MCF 10A (cell line): ENCODE measurements around the gene MAGOHB. TPM values are rescaled to one million over a fixed set of nuclear protein-coding genes. Genes with fewer than 3 reads are reported as not detected.

Source experiments
- BruUV-seq: library from RNA; stranded (reverse); fragments of 400-500 nt; replicated peaks from 2 replicates; lab custom pipeline; 2021; lab: Mats Ljungman, UMichigan
- CTCF ChIA-PET: fragments of 300-600 bp; sonication (Branson Sonifier 250); formaldehyde crosslinking; extraction: SDS; loops from one replicate; lab custom pipeline; 2021; ENCODE audit warnings: antibody characterized with exemption, inconsistent platforms; lab: Yijun Ruan, JAX
- POLR2A ChIA-PET: fragments of 300-600, 350-650 bp; sonication (Branson Sonifier 250); formaldehyde crosslinking; extraction: SDS; loops from one replicate; lab custom pipeline; 2020; ENCODE audit warnings: antibody characterized with exemption, inconsistent platforms; lab: Yijun Ruan, JAX
- DNase-seq: peaks from one replicate; pipeline ENCODE4 v3.0.0-alpha.2; 2018; ENCODE audit not compliant: unreplicated experiment
- H3K27ac Mint-ChIP-seq: one replicate; pipeline ENCODE4 v1.8.0; 2022; ENCODE audit warnings: mild to moderate bottlenecking, low read depth, mixed read lengths; ENCODE audit not compliant: unreplicated experiment
- H3K27me3 Mint-ChIP-seq: one replicate; pipeline ENCODE4 v1.8.0; 2022; ENCODE audit warnings: mixed read lengths; ENCODE audit not compliant: insufficient read depth, unreplicated experiment
- H3K36me3 Mint-ChIP-seq: one replicate; pipeline ENCODE4 v1.8.0; 2022; ENCODE audit warnings: mild to moderate bottlenecking, moderate library complexity, mixed read lengths; ENCODE audit not compliant: insufficient read depth, unreplicated experiment
- H3K4me1 Mint-ChIP-seq: one replicate; pipeline ENCODE4 v1.8.0; 2022; ENCODE audit warnings: mixed read lengths; ENCODE audit not compliant: insufficient read depth, unreplicated experiment
- H3K4me3 Mint-ChIP-seq: one replicate; pipeline ENCODE4 v1.8.0; 2022; ENCODE audit warnings: mild to moderate bottlenecking, moderate library complexity, mixed read lengths; ENCODE audit not compliant: unreplicated experiment
- H3K9me3 Mint-ChIP-seq: one replicate; pipeline ENCODE4 v1.8.0; 2022; ENCODE audit warnings: mixed read lengths; ENCODE audit not compliant: unreplicated experiment
- CTCF ChIP-seq: fragments of 200-600 bp; IDR thresholded peaks from one replicate; pipeline ENCODE4 v1.8.0; 2022; ENCODE audit warnings: antibody characterized with exemption, mild to moderate bottlenecking; ENCODE audit not compliant: unreplicated experiment
- intact Hi-C: fragments of 100-400 bp; cut with micrococcal nuclease; formaldehyde crosslinking; loops from 2 replicates; pipeline ENCODE4 v1.14.1; 2022
- total RNA-seq: library from RNA; stranded (reverse); gene quantifications from 2 replicates; pipeline ENCODE4 v1.2.3, GENCODE V29; 2022

MAGOHB gene
- total RNA-seq, 1 experiment from 2014 or later, result 44.5 TPM

- H3K9me3 Mint-ChIP-seq, result no peaks in the 10 kb centered on the region
- TF ChIP-seq CTCF, result no peak
- POLR2A ChIA-PET, result interaction anchor here (0.6 to 0.7 kb wide), 2 partner anchors 92 to 229 kb away, joined by 3 read pairs; no protein-coding TSS in a partner anchor
- H3K36me3 Mint-ChIP-seq, result peaks cover 63% of the 10 kb centered on the region
- DNase-seq, result no peak
- no TSS peak for BruUV-seq
- no peaks in the 10 kb centered on the region for H3K27me3 Mint-ChIP-seq
- no peak overlapping the region for H3K27ac Mint-ChIP-seq
- intact Hi-C loops, result no loop called here
- H3K4me1 Mint-ChIP-seq, result peaks cover 19% of the 10 kb centered on the region
- CTCF ChIA-PET, result no interaction called here
- H3K4me3 Mint-ChIP-seq, result no peak overlapping the region
These were observed 3.2 kb downstream of the MAGOHB start for GRCh38 chr12:10610188-10610587.

GRCh38 chr12:10607885-10608458 lies 5.4 kb downstream of the MAGOHB start:
- Mint-ChIP-seq H3K4me3 (no peak overlapping the region), H3K4me1 (peaks cover 14% of the 10 kb centered on the region), H3K9me3 (no peaks in the 10 kb centered on the region), H3K36me3 (peaks cover 63% of the 10 kb centered on the region), H3K27me3 (no peaks in the 10 kb centered on the region), H3K27ac (no peak overlapping the region)
- peak; percentile 17 for DNase-seq
- ChIA-PET POLR2A (interaction anchor here (0.7 to 1.9 kb wide), 3 partner anchors 114 to 144 kb away, joined by 3 to 5 read pairs (median 3); no protein-coding TSS in a partner anchor), CTCF (interaction anchor here (0.6 to 2.9 kb wide), 6 partner anchors 64 to 968 kb away, joined by 3 to 11 read pairs (median 3); no protein-coding TSS in a partner anchor)
- intact Hi-C loops, result loop anchor here (2.0 kb wide), 1 partner anchor 67 kb away; the partner anchor contains the start of gene STYK1
- no TSS peak for BruUV-seq
- peak; percentile 23 for TF ChIP-seq CTCF

GRCh38 chr12:10601860-10602259 lies 11.5 kb downstream of the MAGOHB start:
- H3K9me3 Mint-ChIP-seq, result no peaks in the 10 kb centered on the region
- no peak overlapping the region for H3K27ac Mint-ChIP-seq
- no peaks in the 10 kb centered on the region for H3K4me1 Mint-ChIP-seq
- no peaks in the 10 kb centered on the region for H3K27me3 Mint-ChIP-seq
- intact Hi-C loops, result no loop called here
- DNase-seq, result no peak
- TF ChIP-seq CTCF, result no peak
- peaks cover 41% of the 10 kb centered on the region for H3K36me3 Mint-ChIP-seq
- H3K4me3 Mint-ChIP-seq, result no peak overlapping the region
- BruUV-seq, result no TSS peak
- ChIA-PET CTCF (no interaction called here), POLR2A (interaction anchor here (3.1 kb wide), 1 partner anchor 12 kb away, joined by 9 read pairs; the partner anchor contains the start of gene MAGOHB)

- H3K36me3 Mint-ChIP-seq, result peaks cover 41% of the 10 kb centered on the region
- no peak for TF ChIP-seq CTCF
- no peak overlapping the region for H3K4me3 Mint-ChIP-seq
- no peaks in the 10 kb centered on the region for H3K4me1 Mint-ChIP-seq
- no peaks in the 10 kb centered on the region for H3K9me3 Mint-ChIP-seq
- H3K27ac Mint-ChIP-seq, result no peak overlapping the region
- no peaks in the 10 kb centered on the region for H3K27me3 Mint-ChIP-seq
- ChIA-PET POLR2A (no interaction called here), CTCF (no interaction called here)
- intact Hi-C loops, result no loop called here
- no TSS peak for BruUV-seq
- no peak for DNase-seq
These were observed 12.4 kb downstream of the MAGOHB start for GRCh38 chr12:10600988-10601387.
